Stimulated activated CD4-positive, alpha-beta T cell treated with anti-CD3 and anti-CD28 coated beads, Interleukin-2, amount 100 ng/mL, for 4 hours (primary cell): ENCODE data around the gene RBP2.

Experiments used
- DNase-seq: peaks from one replicate; pipeline ENCODE4 v3.0.0-alpha.2; 2020; ENCODE audit warnings: low read depth

Gene RBP2

DNA sequence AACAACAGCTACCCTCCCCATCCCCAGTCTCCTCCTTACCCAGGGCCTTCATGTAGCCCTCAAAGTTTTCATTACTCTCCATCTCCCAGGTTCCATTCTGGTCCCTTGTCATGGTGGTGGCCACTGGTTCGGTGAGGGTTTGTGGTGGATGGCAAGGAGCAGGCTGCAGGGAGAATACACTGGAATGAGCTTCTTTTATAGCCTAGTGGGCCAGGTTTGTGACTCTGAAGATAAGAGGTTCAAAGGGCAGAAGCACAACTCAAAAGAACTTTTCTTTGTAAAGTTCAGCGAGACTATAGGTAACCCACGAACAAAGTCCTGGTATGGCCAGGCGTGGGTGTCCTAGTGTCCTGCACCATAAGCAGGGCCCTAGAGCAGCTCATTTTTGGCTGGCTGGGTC is at the start of gene RBP2:
TSS of gene RBP2 (minus strand) at position 169 of the 400 bp plus-strand sequence. CDS start at position 112, 57 bp downstream.
- DNase-seq = no peak

DNA sequence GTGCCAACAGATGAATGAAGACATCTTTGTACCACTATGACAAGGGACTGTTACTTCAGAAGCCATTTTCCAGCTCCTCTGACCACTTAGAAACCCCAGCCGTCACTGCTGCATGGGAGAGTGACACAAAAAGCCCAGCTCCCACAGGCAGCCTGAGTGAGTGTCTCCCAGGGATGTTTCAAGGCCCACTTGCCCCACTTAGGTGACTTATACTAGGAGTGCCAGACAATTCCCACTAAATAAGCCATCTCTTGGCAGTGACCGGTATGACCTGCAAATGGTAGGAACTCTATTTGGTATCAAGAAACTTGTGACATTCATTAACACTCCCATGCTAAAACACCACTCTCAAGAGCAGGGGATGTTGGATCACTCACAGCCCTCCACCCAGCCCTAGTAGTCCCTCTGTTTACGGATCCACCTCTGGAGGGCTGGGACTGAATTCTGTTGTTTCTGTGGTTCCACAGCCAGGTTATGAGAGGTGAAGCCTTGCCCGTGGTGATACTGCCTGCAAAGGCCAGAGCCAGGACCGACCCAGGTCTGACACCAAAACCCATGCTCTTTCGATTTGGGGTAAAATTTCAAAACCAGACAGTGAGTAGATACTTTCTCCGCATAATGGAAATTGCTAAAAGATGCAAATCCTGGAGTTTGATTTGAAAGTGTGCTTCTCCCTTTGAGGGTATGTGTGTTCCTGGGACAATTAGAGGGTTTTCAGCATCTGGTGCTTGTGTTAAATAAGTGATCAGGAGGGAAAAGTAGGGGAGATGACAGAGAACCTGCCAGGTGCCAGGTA is 48.7 kb upstream of the RBP2 start:
- no peak for DNase-seq

DNA sequence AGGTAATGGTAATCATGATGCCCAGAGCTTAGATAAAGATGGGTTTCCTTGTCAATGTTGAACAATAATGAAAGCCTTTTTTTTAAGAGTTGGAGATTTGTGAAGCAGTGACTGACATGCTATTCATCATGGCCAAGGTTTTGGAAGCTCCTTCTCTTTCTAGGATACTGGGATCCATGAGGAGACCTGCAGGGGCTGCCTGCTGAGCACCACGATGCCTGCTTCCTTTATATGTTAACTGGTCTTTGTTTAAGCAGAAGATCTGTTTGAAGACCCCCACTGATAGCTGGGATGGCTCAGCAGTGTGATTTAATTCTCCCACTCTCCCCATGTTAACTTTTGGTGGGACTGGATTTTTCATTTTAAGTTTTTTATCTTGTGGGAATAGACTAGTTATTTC is 47.4 kb upstream of the RBP2 start:
- DNase-seq = no peak

DNA sequence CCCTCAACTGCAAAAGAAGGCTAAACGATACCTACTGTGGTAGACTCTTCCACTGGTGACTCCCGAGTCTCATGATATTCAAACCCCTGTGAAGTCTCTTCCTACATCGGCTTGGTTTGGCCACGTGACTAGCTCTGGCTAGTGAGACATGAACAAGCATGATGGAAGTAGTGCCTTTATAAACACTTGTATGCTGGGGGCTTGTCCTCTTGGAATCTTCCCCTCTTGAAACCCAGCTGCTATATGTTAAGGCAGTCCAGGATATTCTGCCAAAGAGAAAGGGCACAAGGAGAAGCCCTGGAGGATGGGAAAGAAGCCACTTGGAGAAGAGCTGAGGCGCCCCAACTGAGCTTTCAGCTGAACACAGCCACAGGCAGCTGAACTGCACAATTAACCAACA is 46.9 kb upstream of the RBP2 start:
- DNase-seq = no peak

DNA sequence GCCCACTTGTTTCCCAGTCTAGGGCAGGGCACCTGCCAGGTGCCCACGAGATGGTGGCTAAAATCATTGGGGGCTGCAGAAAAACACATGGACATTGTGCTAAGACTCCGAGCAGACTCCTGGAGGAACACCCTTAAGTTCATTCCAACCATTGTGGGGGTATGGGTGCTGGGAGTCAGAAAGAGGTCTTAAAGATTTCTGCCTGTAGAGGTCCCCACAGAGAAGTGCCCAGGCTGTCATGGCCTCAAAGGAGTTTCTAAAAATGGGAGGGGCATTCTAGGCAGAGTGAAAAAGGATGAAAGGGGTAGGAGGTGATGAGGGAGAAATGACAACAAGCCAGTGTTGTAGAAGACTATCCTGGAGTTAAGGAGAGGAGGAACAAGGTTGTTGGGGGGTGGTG is 46.1 kb upstream of the RBP2 start:
- DNase-seq = no peak

DNA sequence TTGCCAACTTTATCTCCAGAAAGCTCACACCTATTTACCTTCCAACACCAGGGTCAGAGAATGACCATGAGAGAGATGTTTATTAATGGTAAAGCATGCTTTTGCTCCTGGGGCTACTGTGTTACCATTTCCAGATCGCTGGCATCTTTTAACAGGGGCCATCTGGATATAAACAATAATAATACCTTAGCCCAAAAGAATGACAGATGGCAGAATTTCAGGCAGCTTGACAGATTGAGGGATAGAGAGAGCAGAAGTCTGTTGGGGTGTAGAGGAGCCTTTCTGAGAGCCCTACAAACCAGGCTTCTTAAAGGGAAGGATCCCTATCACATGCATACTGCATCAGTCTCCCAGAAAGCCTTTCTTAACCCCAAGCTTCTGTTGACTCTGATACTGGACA is 45.5 kb upstream of the RBP2 start:
- no peak for DNase-seq

DNA sequence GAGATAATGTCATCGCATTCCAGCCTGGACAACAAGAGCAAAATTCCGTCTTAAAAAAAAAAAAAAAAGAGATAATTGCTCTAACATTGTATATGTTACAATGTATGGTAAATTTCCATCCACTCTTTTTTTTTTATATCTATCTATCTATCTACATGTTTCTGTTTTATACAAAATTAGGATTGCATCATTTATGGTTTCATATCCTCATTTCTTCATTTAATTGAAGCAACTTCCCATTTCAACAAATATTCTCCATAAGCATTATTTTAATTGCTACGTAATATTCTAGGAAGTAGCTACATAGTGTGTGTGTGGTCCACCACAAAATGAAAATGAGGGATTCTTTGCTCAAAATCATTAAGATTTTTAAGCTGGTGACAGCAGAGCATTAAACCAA is 44.8 kb upstream of the RBP2 start:
- no peak for DNase-seq

DNA sequence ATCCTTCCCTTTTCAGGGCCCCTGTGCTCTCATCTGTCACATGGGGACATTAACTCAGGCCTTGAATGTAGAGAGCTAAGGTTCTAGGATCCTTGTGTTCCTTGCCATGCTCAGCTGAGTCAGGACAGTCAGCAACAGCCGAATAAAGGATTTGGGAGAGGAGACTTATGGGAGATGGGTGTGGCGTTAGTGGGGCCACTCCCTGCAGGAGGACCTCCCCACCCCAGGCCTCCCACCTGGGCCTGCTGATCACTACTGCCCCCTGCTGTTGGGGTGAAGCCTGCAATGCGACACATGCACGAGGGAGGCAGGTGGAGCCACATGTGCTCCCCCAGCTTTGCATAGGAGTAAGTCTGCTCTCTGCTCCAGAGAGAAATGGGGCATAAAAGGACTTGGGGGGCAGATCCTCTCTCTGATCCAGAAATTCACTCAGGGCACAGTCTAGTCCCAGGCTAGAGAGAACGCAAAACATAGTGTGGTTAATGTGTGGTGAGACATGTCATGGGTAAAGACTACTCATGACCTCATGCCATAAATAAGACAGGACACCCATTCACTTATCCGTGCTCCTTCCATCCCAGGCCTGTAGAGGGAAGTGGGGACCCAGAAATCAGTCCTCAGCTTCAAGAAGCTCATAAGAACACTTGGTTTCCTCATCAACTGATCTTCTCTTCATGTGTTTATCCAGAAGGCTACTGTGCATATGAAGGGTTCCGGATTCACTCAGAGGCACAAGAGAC is 43.9 kb upstream of the RBP2 start:
- DNase-seq = no peak

DNA sequence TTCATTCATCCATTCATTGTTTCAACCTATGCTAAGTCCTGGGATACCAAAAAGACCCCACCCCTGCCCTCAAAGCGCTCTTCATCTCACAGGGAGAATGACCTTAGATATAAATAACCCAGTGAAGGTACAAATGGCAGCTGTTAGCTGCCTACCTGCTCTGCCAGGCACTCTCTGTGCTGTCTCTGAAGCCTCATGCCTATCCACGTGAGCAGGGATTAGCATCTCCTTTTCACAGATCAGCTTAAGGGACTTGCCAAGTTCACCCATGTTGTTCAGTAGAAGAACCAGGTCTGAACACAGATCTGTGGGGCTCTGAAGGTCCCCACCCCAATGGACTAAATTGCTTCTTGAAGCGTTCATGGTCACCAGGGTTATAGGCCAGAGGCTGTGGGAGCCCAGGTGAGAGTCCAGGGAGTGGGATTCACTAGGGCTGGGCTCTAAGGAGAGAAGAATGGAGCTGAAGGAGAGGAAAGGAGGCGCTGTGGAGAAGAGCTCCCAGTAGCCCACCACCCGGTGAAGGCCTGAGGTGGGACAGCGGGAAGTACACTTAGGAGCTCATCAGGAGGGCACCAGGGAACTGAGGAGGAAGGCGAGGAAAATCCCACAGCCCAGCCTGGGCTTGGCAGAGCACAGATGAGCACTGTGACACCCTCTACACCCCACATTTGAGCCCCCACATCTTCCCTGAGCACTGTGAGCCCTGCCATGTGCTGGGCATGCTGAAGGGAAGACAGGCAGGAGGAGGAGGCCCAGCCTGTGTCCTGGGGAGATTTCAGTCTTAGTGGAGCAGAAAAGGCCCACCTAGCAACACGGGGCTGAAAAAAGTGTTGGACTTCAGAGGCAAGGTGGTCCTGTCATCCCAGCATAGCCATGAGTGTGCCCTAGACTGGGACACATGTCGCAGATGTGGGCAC is 42.9 kb upstream of the RBP2 start:
- DNase-seq = no peak

DNA sequence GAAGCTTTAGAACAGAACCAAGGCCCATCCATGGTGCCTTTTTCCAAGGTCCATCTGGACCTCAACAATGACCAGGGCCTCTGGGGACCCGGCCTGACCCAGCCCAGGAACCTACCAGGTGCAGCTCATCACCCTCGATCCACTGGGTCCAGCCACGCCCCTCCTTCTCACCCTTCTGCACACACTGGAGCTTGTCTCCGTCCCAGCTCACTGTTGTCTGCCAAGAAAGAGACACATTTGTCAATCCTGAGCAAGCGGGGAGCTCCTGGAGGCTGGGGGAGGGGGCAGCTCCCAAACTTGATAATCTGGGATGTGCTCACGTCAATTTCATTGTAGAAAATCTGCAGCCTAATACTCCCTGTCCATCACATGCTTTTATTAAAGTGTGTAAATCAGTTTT is 42.0 kb upstream of the RBP2 start:
- DNase-seq = no peak

DNA sequence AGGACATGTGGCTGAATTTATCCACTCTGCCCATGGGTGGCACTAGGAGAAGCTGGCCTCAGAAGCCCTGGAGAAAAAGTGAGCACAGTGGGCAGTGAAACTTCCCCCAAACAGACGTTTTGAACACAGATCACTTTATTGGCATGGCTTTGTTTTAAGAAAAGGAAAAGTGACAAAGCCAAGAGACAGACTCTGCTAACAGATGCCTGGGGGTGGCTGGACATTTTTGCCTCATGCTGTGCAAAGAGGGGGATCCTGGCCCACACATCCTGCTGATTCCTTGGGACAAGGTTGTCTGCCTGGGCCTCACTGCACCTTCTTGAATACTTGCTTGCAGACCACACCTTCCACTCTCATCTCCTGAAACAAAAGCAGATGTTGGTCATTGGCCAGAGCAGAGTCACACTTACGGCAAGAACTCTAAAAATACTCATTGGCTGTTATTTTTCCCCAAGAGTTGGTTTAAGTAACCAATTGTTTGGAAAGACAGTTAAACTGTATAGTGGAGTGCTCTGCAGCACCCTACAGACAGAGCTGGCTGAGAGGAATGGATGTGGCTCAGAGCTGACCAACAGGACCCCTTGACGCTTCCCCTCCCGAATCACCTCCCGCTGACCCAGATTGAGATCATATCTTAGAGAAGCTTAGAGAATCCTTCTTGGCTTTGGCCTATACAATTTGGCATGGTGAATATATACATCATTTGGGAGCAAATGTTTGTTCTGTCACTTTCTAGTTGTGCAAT is 41.2 kb upstream of the RBP2 start:
- no peak for DNase-seq

DNA sequence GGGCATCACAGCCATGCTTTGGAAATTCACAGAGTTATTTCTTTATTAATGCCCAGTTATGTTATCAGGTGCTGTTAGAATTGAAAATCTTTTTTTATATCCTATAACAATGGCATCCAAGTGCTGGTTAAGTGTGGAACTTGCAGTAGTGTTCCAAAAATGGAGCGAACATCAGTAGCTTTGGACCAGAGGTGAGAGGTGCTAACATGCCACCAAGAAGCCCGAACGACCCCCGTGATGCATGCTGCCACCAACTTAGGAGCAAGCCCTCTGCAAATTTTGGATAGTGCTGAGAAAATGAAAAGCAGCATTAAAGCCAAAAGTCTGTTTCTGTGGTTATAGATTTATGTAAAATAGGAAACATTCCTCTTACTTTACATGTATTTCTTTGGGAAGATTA is 38.4 kb upstream of the RBP2 start:
- DNase-seq = no peak

DNA sequence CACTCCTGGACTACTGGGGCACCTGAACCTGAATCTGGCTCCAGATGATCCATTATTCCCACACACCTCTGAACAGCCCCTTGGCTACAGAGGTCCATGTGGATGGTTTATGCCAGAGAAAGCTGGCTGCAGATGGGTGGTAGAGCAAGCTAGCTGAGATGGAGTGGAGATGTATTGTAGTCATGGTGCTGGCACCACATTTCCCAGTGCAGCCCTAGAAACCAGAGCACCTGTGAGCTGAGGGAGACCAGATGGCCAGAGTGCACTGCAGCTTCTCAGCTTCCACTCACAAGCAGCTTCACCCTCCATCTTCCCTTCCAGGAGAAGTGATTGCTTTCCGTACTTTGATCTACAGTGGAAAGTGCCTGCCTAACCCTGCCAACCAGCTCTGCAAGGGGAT is 33.3 kb upstream of the RBP2 start:
- no peak for DNase-seq

DNA sequence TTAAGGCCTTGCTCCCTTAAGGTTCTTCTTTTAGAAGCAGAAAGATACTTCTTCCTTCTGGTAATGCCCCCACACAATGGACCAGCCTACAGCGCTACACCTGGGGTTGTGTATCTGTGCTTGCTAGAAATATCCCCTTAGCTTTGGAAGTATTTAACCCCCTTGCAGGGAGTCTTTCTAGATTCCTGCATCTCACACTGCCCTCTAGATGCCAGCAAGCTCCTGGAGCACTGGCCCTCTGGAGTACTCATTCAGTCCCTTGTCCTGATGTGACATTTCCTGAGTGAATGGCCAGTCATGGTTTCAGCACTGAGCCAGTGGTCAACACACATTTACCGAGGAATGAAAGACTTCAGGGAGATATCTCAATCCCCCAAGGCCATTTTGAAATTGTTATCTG is 30.4 kb upstream of the RBP2 start:
- no peak for DNase-seq

DNA sequence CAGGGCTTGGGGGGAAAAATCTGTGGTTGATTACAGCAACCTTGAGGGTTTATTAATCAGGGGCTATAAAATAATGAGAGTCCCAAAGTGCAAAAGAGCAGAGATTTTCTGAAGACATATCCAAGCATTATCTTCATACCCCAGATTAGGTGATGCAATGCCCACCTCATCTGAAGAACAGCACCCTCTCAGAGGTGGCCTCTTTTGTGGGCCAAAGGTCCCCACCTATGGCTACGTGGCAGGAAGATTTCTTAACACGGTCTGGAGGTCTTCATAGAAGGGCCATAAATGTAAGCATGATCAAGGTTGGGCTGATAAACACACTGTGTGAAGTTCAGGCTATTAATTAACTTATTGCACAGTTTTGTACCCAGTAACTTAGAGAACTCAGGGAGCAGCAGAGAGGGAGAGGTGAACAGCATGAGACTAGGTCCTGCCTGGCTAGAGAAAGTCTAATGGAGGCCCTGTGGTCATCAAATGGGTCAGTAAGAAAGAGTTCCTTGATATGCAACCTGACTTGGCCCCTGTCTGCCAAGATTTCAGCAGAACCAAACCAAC is 29.6 kb upstream of the RBP2 start:
- DNase-seq = no peak

DNA sequence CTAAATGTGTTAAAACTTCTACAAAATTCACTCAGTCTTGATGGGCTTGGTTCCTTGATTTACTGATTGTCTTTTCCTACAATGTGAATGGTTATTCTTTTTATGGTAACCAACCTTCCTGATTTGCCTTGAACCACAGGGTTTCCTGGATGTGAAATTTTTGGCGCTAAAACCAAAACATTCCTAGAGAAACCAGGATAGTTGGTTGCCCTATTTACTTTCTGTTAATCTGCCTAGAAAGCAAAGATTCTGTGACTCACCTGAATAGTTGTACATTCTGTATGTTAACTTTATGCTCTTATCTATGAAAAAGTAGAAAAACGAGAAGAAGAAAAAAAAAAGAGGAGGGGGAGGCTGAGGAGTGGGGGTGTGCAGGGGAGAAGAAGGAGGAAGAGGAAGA is 23.2 kb upstream of the RBP2 start:
- DNase-seq = no peak

DNA sequence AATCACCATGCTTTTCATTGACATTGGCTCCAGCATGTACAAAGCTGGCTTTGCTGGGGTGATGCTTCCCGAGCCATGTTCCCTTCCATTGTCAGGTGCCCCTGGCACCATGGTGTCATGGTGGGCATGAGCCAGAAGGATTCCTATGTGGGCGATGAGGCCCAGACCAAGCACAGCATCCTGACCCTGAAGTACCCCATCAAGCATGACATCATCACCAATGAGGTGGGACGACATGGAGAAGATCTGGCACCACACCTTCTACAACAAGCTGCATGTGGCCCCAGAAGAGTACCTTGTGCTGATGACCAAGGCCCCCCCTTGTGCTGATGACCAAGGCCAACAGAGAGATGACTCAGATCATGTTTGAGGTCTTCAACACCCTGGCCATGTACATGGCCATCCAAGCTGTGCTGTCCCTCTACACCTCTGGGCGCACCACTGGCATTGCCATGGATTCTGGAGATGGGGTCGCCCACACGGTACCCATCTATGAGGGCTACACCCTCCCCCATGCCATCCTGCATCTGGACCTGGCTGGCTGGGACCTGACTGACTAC is 17.6 kb upstream of the RBP2 start:
- DNase-seq = no peak

DNA sequence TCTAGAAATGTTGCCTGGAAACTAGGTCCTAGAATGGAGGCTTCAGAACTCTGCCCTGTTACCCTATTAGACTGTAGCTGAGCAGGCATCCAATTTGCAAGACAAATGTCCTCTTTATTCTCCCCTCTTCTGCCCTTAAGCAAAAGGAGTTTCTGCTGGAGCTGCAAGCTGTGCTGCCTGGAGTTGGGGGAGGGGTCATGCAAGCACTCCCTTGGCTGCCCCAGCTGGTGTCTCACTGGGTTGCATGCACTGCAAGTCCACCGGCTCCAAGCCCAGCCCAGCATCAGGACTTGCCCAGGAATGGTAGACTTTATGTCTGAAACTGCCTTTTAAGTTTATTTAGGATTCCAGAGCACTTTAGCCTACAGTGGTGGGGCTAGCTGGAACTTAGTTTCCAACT is 15.7 kb upstream of the RBP2 start:
- no peak for DNase-seq

DNA sequence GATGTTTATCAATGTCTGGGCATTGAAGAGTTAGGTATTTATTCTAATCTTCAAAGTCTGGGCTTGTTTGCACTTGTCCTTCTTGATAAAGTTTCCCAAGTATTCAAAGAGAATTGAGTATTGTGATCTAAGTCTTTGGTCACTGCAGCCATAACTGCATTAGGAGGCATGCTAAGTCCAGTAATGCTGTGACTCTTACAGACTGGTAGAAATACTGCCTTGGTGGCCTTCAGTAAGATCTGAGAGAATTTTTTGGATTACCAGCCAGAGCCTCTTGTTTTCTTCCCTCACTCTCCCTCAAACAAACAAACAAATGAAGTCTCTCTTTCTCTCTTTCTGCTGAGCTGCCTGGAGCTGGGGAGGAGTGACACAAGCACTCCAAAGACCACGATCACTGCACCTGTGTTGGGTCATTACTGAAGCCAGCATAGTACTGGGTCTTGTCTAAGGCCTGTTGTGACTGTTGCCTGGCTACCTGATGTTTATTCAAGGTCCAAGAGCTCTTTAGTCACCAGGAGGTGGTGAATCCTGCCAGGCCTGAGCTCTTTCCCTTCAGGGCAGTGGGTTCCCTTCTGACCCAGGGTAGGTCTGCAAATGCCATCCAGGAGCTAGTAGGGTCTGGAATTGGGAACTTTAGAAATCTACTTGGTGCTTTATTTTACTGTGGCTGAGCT is 14.8 kb upstream of the RBP2 start:
- no peak for DNase-seq

DNA sequence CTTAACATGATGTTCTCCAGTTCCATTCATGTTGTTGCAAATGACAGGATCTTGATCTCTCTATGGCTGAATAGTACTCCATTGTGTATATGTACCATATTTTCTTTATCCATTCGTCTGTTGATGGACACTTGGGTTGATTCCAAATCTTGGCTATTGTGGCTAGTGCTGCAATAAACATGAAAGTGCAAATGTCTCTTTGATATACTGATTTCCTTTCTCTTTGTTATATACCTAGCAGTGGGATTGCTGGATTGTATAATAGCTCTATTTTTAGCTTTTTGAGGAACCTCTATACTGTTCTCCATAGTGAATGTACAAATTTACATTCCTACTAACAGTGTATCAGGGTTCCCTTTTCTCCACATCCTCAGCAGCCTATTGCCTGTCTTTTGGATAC is 5.9 kb upstream of the RBP2 start:
- DNase-seq = no peak

DNA sequence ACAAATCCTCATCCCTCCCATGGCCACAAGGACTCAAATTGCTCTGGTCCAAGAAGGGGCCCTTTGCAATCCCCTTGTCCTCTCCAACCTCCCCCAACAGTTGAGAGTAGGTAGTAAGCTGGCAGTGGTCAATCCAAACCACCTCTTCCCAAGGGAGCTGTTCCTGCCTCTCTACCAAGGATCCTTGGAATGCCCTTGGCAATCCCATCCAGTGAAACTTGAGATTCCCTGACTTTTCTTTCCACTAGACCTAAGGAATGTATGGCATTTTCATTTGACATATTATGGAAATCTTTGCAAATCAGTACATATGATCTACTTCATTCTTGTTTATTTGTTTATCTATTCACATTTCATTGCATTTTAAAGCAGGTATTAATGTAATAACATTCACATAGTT is 4.8 kb upstream of the RBP2 start:
- DNase-seq = no peak
